ENCODE results near the gene LRRTM2.

The LRRTM2 gene

DNA sequence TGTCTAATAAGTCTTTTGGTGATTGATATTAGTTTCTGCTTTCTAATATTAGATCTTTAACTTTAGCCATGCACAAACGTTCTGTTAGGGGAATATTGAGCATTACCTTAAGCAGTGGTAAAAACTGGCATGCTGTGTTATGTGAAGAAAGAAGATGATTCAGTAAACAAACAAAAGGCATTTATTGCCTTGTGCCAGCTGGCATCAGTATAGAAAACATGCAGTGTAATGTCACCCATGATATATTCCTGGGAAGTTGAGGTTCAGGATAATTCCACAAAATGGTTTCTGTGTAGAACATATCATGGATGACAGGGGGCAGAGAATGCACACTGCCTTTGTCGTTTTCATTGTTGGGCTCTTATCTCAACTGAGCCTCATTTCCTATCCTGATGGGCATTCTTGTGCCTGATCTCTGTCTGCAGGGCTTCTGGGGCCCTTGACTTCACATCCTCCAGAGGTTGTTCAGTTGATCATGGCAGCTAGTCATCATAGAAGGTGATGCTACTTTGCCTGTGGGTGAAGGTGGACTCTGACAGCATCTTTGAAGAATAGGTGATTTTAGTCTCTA is 24.2 kb downstream of the LRRTM2 start:
- TF ChIP-seq, protein P1, sequence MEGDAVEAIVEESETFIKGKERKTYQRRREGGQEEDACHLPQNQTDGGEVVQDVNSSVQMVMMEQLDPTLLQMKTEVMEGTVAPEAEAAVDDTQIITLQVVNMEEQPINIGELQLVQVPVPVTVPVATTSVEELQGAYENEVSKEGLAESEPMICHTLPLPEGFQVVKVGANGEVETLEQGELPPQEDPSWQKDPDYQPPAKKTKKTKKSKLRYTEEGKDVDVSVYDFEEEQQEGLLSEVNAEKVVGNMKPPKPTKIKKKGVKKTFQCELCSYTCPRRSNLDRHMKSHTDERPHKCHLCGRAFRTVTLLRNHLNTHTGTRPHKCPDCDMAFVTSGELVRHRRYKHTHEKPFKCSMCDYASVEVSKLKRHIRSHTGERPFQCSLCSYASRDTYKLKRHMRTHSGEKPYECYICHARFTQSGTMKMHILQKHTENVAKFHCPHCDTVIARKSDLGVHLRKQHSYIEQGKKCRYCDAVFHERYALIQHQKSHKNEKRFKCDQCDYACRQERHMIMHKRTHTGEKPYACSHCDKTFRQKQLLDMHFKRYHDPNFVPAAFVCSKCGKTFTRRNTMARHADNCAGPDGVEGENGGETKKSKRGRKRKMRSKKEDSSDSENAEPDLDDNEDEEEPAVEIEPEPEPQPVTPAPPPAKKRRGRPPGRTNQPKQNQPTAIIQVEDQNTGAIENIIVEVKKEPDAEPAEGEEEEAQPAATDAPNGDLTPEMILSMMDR (conservative IDR thresholded peaks at IDR 0.05) = no peak
- peak overlapping the region; percentile 53; the same call in 1 of the 2 replicates for H3K27ac ChIP-seq

DNA sequence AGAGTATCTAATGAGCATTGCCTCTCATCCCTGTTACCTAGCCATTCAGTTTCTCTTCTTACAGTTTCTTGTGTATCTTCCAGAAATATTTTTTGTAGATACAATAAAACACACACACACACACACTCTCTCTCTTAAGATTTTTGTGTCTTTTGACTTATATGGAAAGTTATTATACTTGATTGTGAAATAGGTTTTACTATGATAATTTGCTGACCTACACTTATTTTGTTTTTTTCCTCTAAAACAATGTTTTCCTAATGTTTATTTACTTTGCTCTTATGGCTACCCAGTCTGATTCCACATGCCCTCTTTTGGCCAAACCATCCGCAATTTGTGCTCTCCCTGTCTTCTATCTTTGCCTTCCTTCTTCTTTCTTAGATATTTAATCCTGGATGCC is 25.3 kb downstream of the LRRTM2 start:
- peak overlapping the region; percentile 53 for H3K27ac ChIP-seq
- TF ChIP-seq, protein P1 (conservative IDR thresholded peaks at IDR 0.05) = no peak

DNA sequence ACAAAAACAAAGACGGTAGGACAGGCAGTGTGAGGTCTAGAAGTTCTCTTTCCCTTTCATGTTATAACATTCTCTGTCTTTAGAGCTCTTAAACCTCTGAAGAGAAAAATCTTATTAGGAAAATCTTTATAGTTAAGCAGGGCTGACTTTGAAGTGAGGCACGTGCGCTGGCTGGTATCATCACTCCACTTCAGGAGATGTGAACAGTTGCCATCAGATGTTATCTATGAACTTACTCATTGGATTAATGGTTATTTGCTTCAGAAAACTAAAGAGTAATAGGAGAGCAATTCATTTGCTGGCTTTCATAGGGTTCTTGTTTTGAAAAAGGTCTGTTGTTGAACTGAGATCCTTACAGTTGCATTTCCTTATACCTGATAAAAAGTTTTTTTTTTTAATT is 25.7 kb downstream of the LRRTM2 start:
- H3K27ac ChIP-seq = peak overlapping the region; percentile 53
- TF ChIP-seq, protein P1 (conservative IDR thresholded peaks at IDR 0.05) = no peak

DNA sequence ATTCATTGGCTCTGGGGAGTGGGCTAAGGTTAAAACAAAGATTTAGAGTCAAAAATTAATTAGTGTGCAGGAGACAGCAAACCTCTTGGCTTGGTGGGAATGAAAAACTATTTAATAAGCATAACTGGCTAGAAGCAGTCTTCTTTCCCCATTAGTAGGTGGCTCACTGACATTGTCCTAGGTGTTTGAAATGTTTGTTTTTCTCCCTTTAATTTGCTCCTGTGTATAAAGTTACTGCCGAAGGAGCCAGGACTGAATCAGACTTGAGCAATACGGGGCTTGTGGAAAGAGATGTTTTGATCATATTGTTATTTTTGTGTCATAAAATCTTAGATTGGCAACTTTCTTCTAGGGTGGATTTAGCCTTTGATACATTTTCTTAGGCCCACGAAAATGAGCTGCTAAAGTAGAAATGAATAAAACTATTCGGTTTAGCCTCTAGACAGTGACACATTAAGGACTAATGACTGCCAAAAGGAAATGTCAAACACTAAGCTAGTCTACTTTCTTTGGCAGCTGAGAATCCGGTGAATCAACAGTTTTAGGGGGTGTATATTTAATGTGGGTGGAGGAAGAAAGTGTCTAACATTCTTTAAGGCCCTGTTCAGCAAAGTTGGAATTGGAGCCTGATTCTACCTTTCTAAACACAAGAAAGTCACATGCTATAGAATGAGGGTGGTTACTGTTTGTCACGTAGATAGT is 30.2 kb downstream of the LRRTM2 start:
- TF ChIP-seq, protein P1 (conservative IDR thresholded peaks at IDR 0.05) = no peak

DNA sequence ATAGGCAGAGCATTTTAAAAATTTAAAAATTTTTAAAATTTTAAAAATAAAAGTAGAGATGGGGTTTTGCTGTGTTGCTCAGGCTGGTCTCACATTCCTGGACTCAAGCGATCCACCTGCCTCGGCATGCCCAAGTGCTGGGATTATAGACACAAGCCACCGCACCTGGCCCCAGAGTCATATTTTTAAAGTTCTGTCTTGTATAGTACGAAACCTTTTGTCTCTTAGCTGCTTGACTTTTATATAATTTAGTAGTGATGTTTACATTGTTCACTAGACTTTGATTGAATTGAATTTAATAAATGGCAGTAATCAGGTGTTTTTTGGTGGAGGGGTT is 31.0 kb downstream of the LRRTM2 start:
- no peak overlapping the region for H3K27ac ChIP-seq
- TF ChIP-seq, protein P1 (conservative IDR thresholded peaks at IDR 0.05) = no peak

More for the DNA sequence above, 30.2 kb downstream of the LRRTM2 start:
- H3K27ac ChIP-seq = no peak overlapping the region

DNA sequence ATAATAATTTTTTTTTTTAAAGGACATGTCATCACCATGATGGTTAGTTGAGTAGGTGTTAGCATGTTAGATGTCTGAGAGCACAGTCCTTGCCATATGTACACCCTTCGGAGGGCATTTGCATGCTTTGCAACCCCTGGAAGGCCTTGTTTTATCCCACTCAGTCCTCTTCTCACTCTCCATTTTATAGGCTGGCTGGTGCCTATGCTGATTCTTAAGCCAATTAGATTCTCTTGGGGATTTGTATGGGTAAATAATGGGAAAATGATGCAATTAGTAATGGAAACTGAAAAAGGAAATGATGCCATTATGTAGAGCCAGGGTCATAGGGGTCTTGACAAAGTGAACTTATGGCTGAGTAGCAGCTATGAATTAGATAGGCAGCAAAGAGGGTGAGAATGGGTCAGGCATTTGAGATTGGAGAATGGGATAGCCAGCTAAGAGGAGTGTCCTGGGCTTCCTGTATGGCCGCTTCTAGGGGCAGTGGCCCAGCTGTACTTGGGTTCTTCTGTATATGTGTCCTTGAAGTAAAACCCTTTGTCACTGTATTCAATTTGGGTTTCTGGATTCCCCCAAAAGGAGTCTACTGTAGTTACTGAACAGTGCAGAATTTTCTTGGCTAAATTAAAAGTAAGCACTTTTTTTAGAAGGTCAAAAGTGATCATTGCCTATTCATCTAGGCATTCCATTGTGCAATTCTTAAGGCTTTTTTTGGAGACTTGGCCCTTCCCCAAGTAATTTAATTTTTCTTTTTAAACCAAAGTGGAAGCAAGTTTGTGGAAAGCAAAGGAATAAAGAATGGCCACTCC is 31.6 kb downstream of the LRRTM2 start:
- TF ChIP-seq, protein P1 (conservative IDR thresholded peaks at IDR 0.05) = no peak
- no peak overlapping the region for H3K27ac ChIP-seq

DNA sequence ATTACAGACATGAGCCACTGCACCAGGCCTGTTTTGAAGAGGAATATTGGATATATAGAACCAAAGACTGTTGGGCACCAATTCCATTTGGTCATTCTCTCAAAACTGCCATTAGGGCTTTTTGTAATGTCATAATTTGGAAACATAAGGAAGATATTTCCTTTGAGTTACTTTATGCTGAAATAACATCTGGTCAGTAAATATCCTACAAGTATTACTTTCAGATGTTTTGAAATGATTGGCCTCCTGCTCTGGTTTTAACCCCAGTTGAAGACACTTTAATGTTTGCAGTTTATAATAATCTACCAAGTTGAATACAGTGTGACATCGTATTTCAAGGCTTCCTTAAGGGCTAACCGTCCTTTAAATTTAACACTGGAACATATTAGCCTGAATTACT is 33.6 kb downstream of the LRRTM2 start:
- TF ChIP-seq, protein P1 (conservative IDR thresholded peaks at IDR 0.05) = no peak
- H3K27ac ChIP-seq = no peak overlapping the region
